Activated CD8-positive, alpha-beta memory T cell treated with anti-CD3 and anti-CD28 coated beads, Interleukin-2, amount 50 U/mL, for 1 hour (primary cell): Measurements from ENCODE around the gene TENM3.

ENCODE experiments used
- DNase-seq: peaks from one replicate; pipeline ENCODE4 v3.0.0-alpha.2; 2020; ENCODE audit errors: extremely low read depth

Gene TENM3

DNA sequence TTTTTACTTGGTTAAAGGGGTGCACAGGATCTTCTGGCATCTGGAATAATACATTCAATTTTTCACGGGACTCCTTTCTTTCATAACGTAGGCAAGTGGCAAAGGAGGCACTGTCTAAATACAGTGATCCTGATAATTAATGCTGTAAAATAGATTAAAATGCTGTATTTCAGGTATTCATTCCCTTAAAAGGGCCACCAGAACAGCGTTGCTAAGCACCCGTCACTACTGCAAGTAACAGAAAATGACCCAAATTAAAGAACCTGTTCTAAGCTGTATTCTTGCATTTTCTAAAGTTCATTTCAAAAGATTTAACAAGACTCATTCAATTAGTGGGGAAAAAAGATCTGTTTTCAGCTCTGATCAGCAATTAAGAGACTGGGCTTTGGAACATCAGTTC is 208.2 kb downstream of the TENM3 start:
- no peak for DNase-seq

DNA sequence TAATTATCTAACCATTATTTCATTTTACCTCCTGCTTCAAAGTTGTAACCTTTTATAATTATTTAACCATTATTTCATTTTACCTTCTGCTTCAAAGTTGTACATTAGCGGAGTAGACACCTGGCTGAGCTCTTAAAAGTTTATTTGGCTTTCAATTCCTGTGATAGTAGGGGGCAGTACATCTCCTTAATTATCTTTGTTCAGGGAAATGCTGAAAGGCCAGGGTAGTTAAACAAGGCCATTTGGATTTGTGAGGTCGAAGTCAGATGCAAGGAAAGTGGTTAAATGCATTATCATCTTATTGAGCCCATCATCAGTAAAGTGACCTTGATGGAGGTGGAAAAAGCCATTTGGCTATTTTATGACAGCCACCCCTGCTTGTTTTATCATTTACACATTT is 210.6 kb downstream of the TENM3 start:
- no peak for DNase-seq

- no peak for DNase-seq
These were observed 211.3 kb downstream of the TENM3 start for GRCh38 chr4:182454440-182455013.

DNA sequence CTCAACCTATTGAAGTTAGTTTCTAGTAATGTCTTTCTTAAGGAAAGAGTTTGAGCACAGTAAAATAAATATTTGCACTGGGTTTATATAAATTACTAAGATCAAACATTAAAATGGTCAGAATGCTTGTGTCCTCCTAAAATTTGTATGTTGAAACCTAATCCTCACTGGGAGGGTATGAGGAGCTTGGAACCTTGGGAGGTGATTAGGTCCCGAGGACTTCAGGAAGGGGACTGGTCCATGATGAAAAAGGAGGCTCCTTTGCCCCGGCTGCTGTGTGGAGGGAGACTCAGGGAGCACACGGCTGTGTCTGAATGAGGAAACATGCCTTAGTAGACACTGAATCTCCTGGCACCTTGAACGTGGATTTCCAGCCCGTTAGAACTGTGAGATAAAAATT is 221.9 kb downstream of the TENM3 start:
- no peak for DNase-seq

DNA sequence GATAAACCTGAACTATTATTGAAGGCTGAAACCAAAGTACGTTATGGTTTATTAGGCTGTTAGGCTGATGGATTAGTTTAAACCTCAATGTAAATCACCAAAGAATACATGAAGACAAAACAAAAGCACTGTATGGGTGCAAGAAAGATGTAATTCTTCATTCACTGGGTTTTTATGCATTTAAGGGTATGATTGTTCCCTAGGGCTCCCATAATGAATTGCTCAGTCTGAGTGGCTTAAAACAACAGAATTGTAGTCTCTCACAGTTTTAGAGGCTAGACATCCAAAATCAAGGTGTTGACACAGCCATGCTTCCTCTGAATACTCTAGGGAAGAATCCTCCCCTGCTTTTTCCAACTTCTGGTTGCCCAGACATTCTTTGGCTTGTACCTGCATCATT is 222.8 kb downstream of the TENM3 start:
- DNase-seq = no peak

GRCh38 chr4:182470215-182470614 is 227.0 kb downstream of the TENM3 start:
- no peak for DNase-seq

- DNase-seq = no peak
These were observed 232.3 kb downstream of the TENM3 start for GRCh38 chr4:182475539-182475938.

GRCh38 chr4:182478475-182478874 is 235.3 kb downstream of the TENM3 start:
- DNase-seq = no peak

DNA sequence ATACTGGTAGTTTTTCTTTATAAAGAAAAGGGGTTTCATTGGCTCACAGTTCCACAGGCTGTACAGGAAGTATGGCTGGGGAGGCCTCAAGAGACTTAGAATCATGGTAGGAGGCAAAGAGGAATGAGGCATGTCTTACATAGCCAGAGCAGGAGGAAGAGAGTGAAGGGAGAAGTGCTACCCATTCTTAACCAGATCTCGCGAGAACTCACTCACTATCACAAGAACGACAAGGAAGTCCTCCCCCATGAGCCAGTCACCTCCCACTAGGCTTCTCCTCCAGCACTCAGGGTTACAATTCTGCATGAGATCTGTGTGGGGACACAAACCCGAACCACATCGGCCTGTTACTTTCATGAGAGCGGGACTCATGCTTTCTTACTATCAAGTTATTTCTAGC is 240.5 kb downstream of the TENM3 start:
- DNase-seq = no peak

DNA sequence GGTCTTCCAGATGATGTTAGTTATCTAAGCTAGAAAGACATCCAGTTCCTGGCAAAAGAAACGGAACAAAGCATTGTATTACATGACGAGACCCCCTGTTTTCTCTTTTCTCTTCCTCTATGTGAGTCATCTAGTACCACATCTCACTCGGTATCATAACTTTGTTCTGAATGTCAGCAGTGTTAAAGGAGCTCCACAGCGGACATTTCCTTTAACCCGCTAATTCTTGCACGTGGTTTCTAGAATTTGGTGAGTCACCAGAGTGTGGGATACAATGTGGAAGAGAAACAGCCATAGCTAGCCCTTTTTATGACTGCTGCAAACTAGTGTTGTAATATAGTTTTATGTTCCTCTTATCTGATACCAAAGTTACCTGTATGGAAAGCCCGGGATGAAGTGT is 243.7 kb downstream of the TENM3 start:
- DNase-seq = no peak

- DNase-seq = no peak
These were observed 245.7 kb downstream of the TENM3 start for GRCh38 chr4:182488896-182489295.

- no peak for DNase-seq
These were observed 246.4 kb downstream of the TENM3 start for GRCh38 chr4:182489607-182490006.

GRCh38 chr4:182491719-182492118 is 248.5 kb downstream of the TENM3 start:
- DNase-seq = no peak

GRCh38 chr4:182492423-182492822 is 249.2 kb downstream of the TENM3 start:
- no peak for DNase-seq

DNA sequence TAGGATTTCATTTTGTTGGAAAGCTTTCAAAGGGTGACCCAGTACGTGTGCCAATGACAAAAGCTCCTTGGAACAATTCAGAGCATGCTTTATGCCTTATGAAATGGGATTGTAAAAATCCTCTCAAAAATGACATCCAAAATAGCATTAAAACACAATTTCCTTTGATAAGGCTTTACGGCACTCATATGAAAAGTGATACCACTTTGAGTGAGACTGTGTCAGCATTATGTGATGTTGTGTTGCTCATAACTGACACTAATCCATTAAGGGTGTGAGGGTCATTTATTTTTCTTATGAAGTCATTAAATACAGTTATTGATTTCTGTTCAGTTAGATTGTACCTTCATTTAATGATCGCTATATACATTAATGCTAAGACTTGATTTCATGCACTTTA is 250.2 kb downstream of the TENM3 start:
- no peak for DNase-seq

DNA sequence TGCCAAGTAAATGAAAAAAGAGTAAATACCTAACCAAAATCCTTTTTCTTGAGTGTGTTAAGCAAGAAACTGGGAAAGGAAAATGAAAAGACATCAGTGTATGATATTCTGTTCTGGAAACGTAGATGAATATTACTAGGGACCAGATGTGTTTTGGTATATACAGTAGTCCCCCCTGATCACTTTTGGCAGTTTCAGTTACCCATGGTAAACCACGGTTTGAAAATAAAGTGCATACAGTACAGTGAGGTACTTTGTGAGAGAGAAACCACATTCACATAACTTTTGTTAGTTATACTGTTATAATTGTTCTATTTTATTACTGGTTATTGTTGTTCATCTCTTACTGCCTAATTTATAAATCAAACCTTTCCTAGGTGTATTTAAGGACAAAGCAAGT is 250.9 kb downstream of the TENM3 start:
- no peak for DNase-seq

DNA sequence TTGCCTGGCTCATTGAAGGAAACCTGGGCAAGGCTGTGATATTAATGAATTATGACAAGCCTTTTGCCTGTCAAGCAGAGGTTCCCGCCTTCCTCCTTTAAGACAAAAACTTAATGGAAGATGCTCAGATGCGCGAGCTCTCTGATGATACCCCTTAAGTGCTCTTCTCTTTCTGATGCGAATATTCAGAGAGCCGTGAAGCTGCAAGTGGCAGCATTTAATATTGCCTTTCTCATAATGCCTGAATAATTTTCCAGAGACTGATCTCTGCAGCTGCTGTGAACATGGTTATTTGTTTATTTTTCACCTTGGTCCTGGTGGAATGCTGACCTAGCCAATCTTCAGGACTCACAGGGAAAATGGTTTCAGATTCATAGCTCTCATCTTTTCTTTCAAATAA is 251.8 kb downstream of the TENM3 start:
- no peak for DNase-seq

DNA sequence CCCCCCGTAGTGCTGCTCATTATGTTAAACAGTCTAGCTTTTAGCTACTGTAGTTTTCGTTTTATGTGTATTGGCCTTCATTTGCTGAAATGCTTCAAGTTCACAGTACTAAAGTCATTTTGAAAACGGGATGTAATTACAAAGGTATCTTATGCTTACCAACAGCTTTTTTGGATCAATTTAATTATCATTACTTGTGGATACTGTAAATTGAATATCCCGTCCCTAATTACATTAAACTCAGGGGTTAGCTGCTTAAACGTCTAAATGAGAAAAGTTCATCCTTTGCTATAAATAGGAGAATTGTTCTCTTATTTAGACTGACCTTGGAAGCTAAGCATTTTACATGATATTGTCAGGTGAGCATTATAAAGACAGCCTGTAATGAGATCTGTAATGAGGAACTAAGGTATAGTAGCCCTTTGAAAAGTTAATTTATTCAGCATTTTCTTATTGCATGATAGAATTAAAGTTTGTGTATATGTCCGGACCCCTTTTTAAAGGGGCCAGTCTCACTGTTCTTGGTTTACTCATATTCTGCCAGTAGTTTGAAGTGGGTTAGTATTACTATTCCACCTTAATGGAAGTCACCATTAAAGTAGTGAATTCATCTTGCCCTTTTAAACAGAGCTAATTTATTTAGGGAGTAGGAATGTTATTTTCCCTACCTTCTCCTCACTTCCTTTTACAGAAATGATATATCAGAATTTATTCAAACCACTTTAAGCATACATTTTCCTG is 252.6 kb downstream of the TENM3 start:
- DNase-seq = no peak

- no peak for DNase-seq
These were observed 253.2 kb downstream of the TENM3 start for GRCh38 chr4:182496408-182496807.

DNA sequence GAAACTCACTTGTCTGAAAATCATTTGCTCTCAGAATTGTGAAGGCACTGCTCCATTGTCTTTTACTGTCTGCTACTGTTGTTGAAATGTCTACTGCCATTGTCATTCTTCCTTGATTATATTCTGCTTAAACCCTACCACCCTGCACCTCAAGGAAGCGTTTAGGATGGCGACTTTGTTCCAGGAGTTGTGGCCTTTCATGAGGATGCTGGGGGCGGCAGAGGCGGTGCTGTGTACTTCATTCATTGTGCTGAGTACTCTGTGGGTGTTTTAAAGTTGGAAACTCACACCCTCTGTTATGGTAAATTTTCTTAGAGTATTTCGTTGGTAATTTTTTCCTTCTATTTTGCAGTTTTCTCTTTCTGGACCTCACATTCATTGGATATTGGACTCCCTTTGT is 258.9 kb downstream of the TENM3 start:
- DNase-seq = no peak

- no peak for DNase-seq
These were observed 261.3 kb downstream of the TENM3 start for GRCh38 chr4:182504463-182504862.

DNA sequence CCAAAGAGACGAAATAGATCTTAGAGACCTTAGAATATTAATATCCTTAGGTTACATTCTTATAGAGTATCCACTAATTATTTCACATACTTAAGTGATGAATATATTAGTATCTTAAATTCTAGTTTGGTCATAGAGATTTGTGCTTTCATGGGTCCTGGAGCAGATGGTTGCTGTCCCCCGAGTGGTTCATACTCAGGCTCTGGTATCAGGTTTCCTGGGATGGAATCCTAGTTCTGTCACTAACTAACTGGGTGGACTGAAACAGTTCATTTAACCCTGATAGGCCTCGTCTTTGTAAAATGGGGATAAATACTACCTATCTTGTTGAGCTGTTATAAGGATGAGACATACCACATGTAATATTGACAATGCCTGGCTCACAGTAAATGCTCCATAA is 264.6 kb downstream of the TENM3 start:
- DNase-seq = no peak

DNA sequence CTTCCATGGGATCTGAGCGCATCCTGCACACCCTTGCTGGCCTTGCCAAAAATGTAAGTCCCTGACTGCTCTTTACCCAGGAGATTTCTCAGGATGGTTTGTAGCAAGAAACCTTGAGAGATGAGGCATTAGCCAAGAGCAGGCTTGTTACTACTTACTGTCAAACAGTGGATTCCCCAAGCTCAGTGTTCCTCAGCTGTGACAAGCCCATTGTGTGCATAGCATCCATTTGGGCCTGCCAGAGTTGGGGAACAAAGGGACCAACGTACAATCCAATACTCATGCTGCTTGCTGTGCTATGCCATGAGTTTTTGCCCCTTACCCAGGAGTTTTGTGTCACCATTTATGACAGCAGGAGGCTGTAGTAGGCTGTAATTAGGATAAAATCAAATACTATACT is 267.6 kb downstream of the TENM3 start:
- DNase-seq = no peak
